T-cell (primary cell): ENCODE results near the gene ANKRD45. TPM values are rescaled to one million over a fixed set of nuclear protein-coding genes. Genes with fewer than 3 reads are reported as not detected.

Source experiments
- ATAC-seq, 4 experiments: fragments of 200-7000 bp in 3 of 4; fragments of 150-1000 bp in 1 of 4; cut with Tn5 transposase; replicated peaks in 1 of 4; 1 replicate in 3 of 4; 2 replicates in 1 of 4; pipeline ENCODE4 v1.10.0; 2021; ENCODE audit warnings: moderate library complexity in 3 of 4, mild to moderate bottlenecking in 2 of 4, moderate number of reproducible peaks in 1 of 4
- CTCF ChIA-PET, 2 donors: fragments of 300-600 bp; sonication (Branson Sonifier 250); formaldehyde crosslinking; loops; one replicate each; lab custom pipeline; 2022; ENCODE audit warnings: antibody characterized with exemption in 2 of 2; lab: Charles Lee
- POLR2A ChIA-PET, 2 donors: fragments of 300-600 bp; sonication (Branson Sonifier 250); formaldehyde crosslinking; loops; one replicate each; lab custom pipeline; 2022; ENCODE audit warnings: antibody characterized with exemption in 2 of 2; lab: Charles Lee
- DNase-seq, 35 experiments: peaks; one replicate each; pipeline versions ENCODE4 v3.0.0 to v3.0.0-alpha.2; 2013 to 2023
- H3K27ac ChIP-seq: one replicate; pipeline ENCODE4 v1.5.1; 2013; ENCODE audit warnings: low read length
- H3K27me3 ChIP-seq, 2 experiments: replicated peaks in 1 of 2; 1 replicate in 1 of 2; 2 replicates in 1 of 2; pipeline versions ENCODE4 v1.6.1 to v1.7.0; 2013; ENCODE audit warnings: low read length in 1 of 2, mixed read lengths in 1 of 2; ENCODE audit not compliant: control insufficient read depth in 2 of 2, insufficient read depth in 2 of 2; ENCODE audit errors: extremely low read depth in 1 of 2
- H3K36me3 ChIP-seq, 2 donors: 1 replicate in 1 of 2; 2 replicates in 1 of 2; pipeline versions ENCODE4 v1.6.1 to v1.7.0; 2013; ENCODE audit warnings: low read length in 1 of 2; ENCODE audit not compliant: control insufficient read depth in 2 of 2, insufficient read depth in 1 of 2; ENCODE audit errors: extremely low read depth in 1 of 2
- H3K4me1 ChIP-seq, 2 experiments: 1 replicate in 1 of 2; 2 replicates in 1 of 2; pipeline versions ENCODE4 v1.6.1 to v1.7.0; 2013; ENCODE audit warnings: low read length in 2 of 2, mixed read lengths in 1 of 2; ENCODE audit not compliant: insufficient read depth in 2 of 2, control insufficient read depth in 1 of 2; ENCODE audit errors: extremely low read depth in 1 of 2
- H3K4me3 ChIP-seq, 2 donors: 1 replicate in 1 of 2; 2 replicates in 1 of 2; pipeline versions ENCODE4 v1.5.1 to v1.7.0; 2013; ENCODE audit warnings: mild to moderate bottlenecking in 2 of 2, low read length in 1 of 2, moderate library complexity in 1 of 2; ENCODE audit not compliant: control insufficient read depth in 1 of 2; ENCODE audit errors: extremely low read depth in 1 of 2
- H3K9me3 ChIP-seq: 2 replicates; pipeline ENCODE4 v1.7.0; 2013
- H3K27ac Mint-ChIP-seq, 2 donors: one replicate each; pipeline ENCODE4 v1.8.0; 2020 to 2021; ENCODE audit warnings: mild to moderate bottlenecking in 2 of 2, mixed read lengths in 2 of 2
- H3K27me3 Mint-ChIP-seq, 2 donors: one replicate each; pipeline ENCODE4 v1.8.0; 2021 to 2022; ENCODE audit warnings: mixed read lengths in 2 of 2
- H3K36me3 Mint-ChIP-seq: one replicate; pipeline ENCODE4 v1.8.0; 2021; ENCODE audit warnings: mixed read lengths
- H3K4me1 Mint-ChIP-seq, 3 donors: one replicate each; pipeline ENCODE4 v1.8.0; 2020 to 2022; ENCODE audit warnings: mixed read lengths in 3 of 3, mild to moderate bottlenecking in 1 of 3
- H3K4me3 Mint-ChIP-seq, 3 donors: one replicate each; pipeline ENCODE4 v1.8.0; 2020 to 2022; ENCODE audit warnings: mild to moderate bottlenecking in 3 of 3, mixed read lengths in 3 of 3, moderate library complexity in 3 of 3
- H3K9me3 Mint-ChIP-seq, 3 donors: one replicate each; pipeline ENCODE4 v1.8.0; 2020 to 2022; ENCODE audit warnings: mixed read lengths in 3 of 3
- WGBS: methylation state at CpG from one replicate; pipeline ENCODE4 v1.1.5; 2013; ENCODE audit warnings: missing lambda C conversion rate; ENCODE audit not compliant: insufficient coverage; 5-methylcytosine and 5-hydroxymethylcytosine counted together
- total RNA-seq, 35 experiments: library from RNA in 6 of 35; stranded (reverse) in 6 of 35; fragments of 120-200 nt in 1 of 35; gene quantifications; one replicate each; pipeline versions ENCODE4 v1.2.1 to v1.2.4 and lab custom pipeline; 2013 to 2026

Gene ANKRD45
- total RNA-seq, 5 donors from 2014 or later (not counting 1 experiment from before 2014, with no cell fraction given): not detected

DNA sequence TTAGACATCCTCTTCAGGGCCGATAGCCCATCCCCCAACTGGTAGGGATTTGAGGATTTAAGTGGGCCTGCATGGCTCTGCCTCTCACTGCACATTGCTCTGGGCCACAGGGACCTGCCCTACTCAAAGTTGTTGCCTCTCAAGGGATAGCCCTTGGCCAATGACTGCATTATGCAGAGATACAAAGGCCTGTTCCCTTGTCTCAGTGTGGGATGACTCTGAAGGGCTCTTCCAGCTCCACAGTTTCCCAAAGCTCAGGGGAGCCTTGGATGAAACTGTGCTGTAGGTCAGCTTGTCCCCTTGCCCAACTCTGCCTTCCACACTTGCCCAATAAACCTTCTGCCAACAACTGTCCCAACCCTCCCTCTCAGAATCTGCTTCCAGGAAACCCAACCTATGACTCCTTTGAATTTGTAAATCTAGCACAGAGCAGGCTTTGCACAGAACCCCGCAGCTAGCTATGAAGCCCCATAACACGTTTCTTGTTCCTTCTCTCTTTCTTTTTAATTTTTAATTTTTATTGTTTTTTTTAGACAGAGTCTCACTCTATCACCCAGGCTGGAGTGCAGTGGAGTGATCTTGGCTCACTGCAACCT lies 109.3 kb downstream of the ANKRD45 start:
- DNase-seq: no peak
- POLR2A ChIA-PET: no interaction called here
- Mint-ChIP-seq H3K27ac (no peak overlapping the region), H3K9me3 (peaks cover 0 to 6% (median 6%) of the 10 kb centered on the region in 3 donors), H3K4me1 (peaks cover 0 to 20% (median 7%) of the 10 kb centered on the region in 3 donors), H3K27me3 (no peaks in the 10 kb centered on the region), H3K4me3 (no peak overlapping the region), H3K36me3 (no peaks in the 10 kb centered on the region)
- Histone ChIP-seq H3K27me3 (no peaks in the 10 kb centered on the region), H3K27ac (no peak overlapping the region), H3K4me3 (no peak overlapping the region), H3K36me3 (no peaks in the 10 kb centered on the region), H3K4me1 (no peaks in the 10 kb centered on the region), H3K9me3 (no peaks in the 10 kb centered on the region)
- ATAC-seq: no peak
- 60% methylated on average over 1 of the region's 3 CpGs for WGBS
- CTCF ChIA-PET: no interaction called here

Other genes with a start within 250 kb of the ANKRD45 start
- gene PRDX6, start 192.5 kb downstream of the ANKRD45 start, total RNA-seq: 100 to 1,000 TPM in 2 of 5 donors, 10 to 100 TPM in 3; 70.7 to 108 (median 98.3) TPM
- gene SLC9C2, start 66.8 kb downstream of the ANKRD45 start, total RNA-seq: not detected
- gene TEX50, start 34.5 kb downstream of the ANKRD45 start, total RNA-seq: not detected
- 10 to 100 TPM; 28.7 to 34.5 (median 31.2) TPM for gene KLHL20, start 45.1 kb upstream of the ANKRD45 start, total RNA-seq
- 10 to 100 TPM in 3 of 5 donors, 1 to 10 TPM in 2; 4.9 to 14.1 (median 13.6) TPM for gene DARS2, start 154.8 kb upstream of the ANKRD45 start, total RNA-seq
- 10 to 100 TPM in 3 of 5 donors, 1 to 10 TPM in 2; 8.1 to 12.7 (median 10.3) TPM for gene CENPL, start 155.0 kb upstream of the ANKRD45 start, total RNA-seq
- 100 to 1,000 TPM; 638 to 881 (median 772) TPM for gene GAS5, start 198.1 kb upstream of the ANKRD45 start, total RNA-seq
- gene ZBTB37, start 198.5 kb upstream of the ANKRD45 start, total RNA-seq: 10 to 100 TPM; 17.6 to 24.7 (median 22.4) TPM
- gene SERPINC1, start 247.5 kb upstream of the ANKRD45 start, total RNA-seq: 1 to 10 TPM in 1 of 5 donors, under 1 TPM in 2, not detected in 2; 0.72 to 1.3 (median 0.95) TPM